K562 (cell line): ENCODE data around the gene LRP10. TPM values are rescaled to one million over a fixed set of nuclear protein-coding genes. Genes with fewer than 3 reads are reported as not detected.

Experiments used
- ARNT ChIP-seq, 2 experiments: fragments of 450-650 bp; IDR thresholded peaks; 2 replicates each; pipeline ENCODE4 v1.6.1; 2016; ENCODE audit warnings: mild to moderate bottlenecking in 1 of 2
- ATF7 ChIP-seq: fragments of 450-650 bp; IDR thresholded peaks from 2 replicates; pipeline ENCODE4 v1.7.1; 2014; ENCODE audit warnings: mild to moderate bottlenecking, moderate library complexity
- CTBP1 ChIP-seq: fragments of 450-650 bp; IDR thresholded peaks from 2 replicates; pipeline ENCODE4 v1.6.1; 2016; ENCODE audit warnings: borderline replicate concordance
- ETV1 ChIP-seq: fragments of 450-650 bp; conservative IDR thresholded peaks from 2 replicates; pipeline ENCODE4 v1.6.1; 2016; ENCODE audit warnings: missing genetic modification characterization, control low read depth, low read depth, missing compliant biosample characterization
- EZH2 ChIP-seq: IDR thresholded peaks from 2 replicates; pipeline ENCODE4 v1.6.1; 2012; ENCODE audit warnings: low read depth, mild to moderate bottlenecking, inconsistent platforms, low read length, borderline replicate concordance
- GABPB2 ChIP-seq: fragments of 250-450 bp; sonication (Bioruptor Pico); conservative IDR thresholded peaks from 2 replicates; pipeline ENCODE4 v1.5.1; 2021; ENCODE audit warnings: mild to moderate bottlenecking
- POLR2B ChIP-seq: fragments of 450-650 bp; IDR thresholded peaks from 2 replicates; pipeline ENCODE4 v1.6.1; 2018; ENCODE audit warnings: low read depth; ENCODE audit not compliant: partially characterized antibody
- RBFOX2 ChIP-seq: fragments of 200-400 bp; formaldehyde crosslinking; IDR thresholded peaks from 2 replicates; pipeline ENCODE4 v1.6.1; 2017; ENCODE audit warnings: low read depth, mild to moderate bottlenecking, low read length, moderate library complexity
- SP2 ChIP-seq: IDR thresholded peaks from 2 replicates; pipeline ENCODE4 v1.6.1; 2011; ENCODE audit warnings: mild to moderate bottlenecking, low read depth, low read length, moderate library complexity; ENCODE audit not compliant: poor library complexity, severe bottlenecking; ENCODE audit errors: extremely low read depth
- SPI1 ChIP-seq: IDR thresholded peaks from 2 replicates; pipeline ENCODE4 v1.6.1; 2011; ENCODE audit warnings: low read depth, low read length, control low read depth, borderline replicate concordance
- SUPT5H ChIP-seq: fragments of 450-650 bp; IDR thresholded peaks from 2 replicates; pipeline ENCODE4 v1.6.1; 2016
- TFAP4 ChIP-seq: sonication (generic); formaldehyde crosslinking; IDR thresholded peaks from 2 replicates; pipeline ENCODE4 v1.8.0; 2022; ENCODE audit warnings: missing genetic modification reagents, mild to moderate bottlenecking, moderate library complexity, borderline replicate concordance
- ZBTB9 ChIP-seq: fragments of 450-650 bp; formaldehyde crosslinking; IDR thresholded peaks from 2 replicates; pipeline ENCODE4 v1.4.0; 2020; ENCODE audit warnings: mild to moderate bottlenecking, moderate library complexity
- ZC3H4 ChIP-seq: sonication (generic); formaldehyde crosslinking; IDR thresholded peaks from 2 replicates; pipeline ENCODE4 v1.9.0; 2021; ENCODE audit warnings: missing genetic modification reagents, borderline replicate concordance
- ZNF174 ChIP-seq: fragments of 250-450 bp; sonication (Bioruptor Pico); IDR thresholded peaks from 2 replicates; pipeline ENCODE4 v1.4.0; 2020; ENCODE audit warnings: mild to moderate bottlenecking
- polyA plus RNA-seq, 8 experiments: library from polyadenylated mRNA; depleted of rRNA in 4 of 8; stranded (reverse) in 5 of 8; unstranded in 3 of 8; fragments of >200 nt; fragmentation: Nextera tagmentation in 2 of 8; fragmentation: Illumina TruSeq in 1 of 8; extraction: Ambion mirVana in 2 of 8; extraction: Trizol in 1 of 8; gene quantifications; 2 replicates each; pipeline versions ENCODE4 v1.2.1 to v1.2.3, GENCODE V29; 2011 to 2014; ENCODE audit warnings: inconsistent platforms in 1 of 8, missing spikeins in 1 of 8
- total RNA-seq, 7 experiments: library from RNA; depleted of rRNA in 6 of 7; stranded (reverse); fragments of >200 nt in 6 of 7; fragmentation: Illumina TruSeq in 2 of 7; extraction: Trizol in 2 of 7; gene quantifications; 2 replicates each; pipeline versions ENCODE4 v1.2.1 to v1.2.3, GENCODE V29; 2011 to 2021; ENCODE audit warnings: low replicate concordance in 1 of 7
- TF ChIP-seq, protein P1 (sequence below): fragments of 450-650 bp; formaldehyde crosslinking; IDR thresholded peaks from 2 replicates; pipeline ENCODE4 v1.4.0; 2020; ENCODE audit warnings: mild to moderate bottlenecking, moderate library complexity
- TF ChIP-seq, protein P2 (sequence below): fragments of 450-650 bp; IDR thresholded peaks from 2 replicates; pipeline ENCODE4 v1.7.1; 2018; ENCODE audit warnings: mild to moderate bottlenecking, low read depth; ENCODE audit not compliant: partially characterized antibody
- TF ChIP-seq, protein P3 (sequence below), 3 experiments: IDR thresholded peaks in 2 of 3; conservative IDR thresholded peaks in 1 of 3; 2 replicates each; pipeline ENCODE4 v1.5.1; 2011 to 2012; ENCODE audit warnings: low read length in 3 of 3, mild to moderate bottlenecking in 3 of 3, control low read depth in 2 of 3, improper control_type of control experiment in 1 of 3, inconsistent platforms in 1 of 3, low read depth in 1 of 3, mixed read lengths in 1 of 3, moderate library complexity in 1 of 3; ENCODE audit not compliant: insufficient read depth in 2 of 3

Gene LRP10
- total and polyA plus RNA-seq, 9 of the 15 experiments (the other 6 are each of a cell fraction or from before 2014, with no cell fraction given): 1.3 to 45.5 (median 10.9) TPM

- peak in 1 of 2 experiments; percentile 70; a peak in 1 of 4 replicates for TF ChIP-seq ARNT (IDR thresholded peaks at IDR 0.05)
- TF ChIP-seq ZC3H4 (CRISPR knock-in tag): no peak
- TF ChIP-seq, protein P1, sequence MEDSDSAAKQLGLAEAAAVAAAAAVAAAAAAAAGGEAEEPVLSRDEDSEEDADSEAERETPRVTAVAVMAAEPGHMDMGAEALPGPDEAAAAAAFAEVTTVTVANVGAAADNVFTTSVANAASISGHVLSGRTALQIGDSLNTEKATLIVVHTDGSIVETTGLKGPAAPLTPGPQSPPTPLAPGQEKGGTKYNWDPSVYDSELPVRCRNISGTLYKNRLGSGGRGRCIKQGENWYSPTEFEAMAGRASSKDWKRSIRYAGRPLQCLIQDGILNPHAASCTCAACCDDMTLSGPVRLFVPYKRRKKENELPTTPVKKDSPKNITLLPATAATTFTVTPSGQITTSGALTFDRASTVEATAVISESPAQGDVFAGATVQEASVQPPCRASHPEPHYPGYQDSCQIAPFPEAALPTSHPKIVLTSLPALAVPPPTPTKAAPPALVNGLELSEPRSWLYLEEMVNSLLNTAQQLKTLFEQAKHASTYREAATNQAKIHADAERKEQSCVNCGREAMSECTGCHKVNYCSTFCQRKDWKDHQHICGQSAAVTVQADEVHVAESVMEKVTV: peak; percentile 58
- TF ChIP-seq SPI1: peak; percentile 43; the same call in 1 of the 2 replicates
- TF ChIP-seq ZNF174 (CRISPR knock-in tag): no peak
- TF ChIP-seq SP2: no peak
- TF ChIP-seq RBFOX2: peak; percentile 66
- TF ChIP-seq EZH2: no peak
- TF ChIP-seq ATF7: peak; percentile 56
- TF ChIP-seq SUPT5H: peak; percentile 2
- TF ChIP-seq CTBP1: peak; percentile 49; the same call in 1 of the 2 replicates
- TF ChIP-seq, protein P2, sequence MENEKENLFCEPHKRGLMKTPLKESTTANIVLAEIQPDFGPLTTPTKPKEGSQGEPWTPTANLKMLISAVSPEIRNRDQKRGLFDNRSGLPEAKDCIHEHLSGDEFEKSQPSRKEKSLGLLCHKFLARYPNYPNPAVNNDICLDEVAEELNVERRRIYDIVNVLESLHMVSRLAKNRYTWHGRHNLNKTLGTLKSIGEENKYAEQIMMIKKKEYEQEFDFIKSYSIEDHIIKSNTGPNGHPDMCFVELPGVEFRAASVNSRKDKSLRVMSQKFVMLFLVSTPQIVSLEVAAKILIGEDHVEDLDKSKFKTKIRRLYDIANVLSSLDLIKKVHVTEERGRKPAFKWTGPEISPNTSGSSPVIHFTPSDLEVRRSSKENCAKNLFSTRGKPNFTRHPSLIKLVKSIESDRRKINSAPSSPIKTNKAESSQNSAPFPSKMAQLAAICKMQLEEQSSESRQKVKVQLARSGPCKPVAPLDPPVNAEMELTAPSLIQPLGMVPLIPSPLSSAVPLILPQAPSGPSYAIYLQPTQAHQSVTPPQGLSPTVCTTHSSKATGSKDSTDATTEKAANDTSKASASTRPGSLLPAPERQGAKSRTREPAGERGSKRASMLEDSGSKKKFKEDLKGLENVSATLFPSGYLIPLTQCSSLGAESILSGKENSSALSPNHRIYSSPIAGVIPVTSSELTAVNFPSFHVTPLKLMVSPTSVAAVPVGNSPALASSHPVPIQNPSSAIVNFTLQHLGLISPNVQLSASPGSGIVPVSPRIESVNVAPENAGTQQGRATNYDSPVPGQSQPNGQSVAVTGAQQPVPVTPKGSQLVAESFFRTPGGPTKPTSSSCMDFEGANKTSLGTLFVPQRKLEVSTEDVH: peak; percentile 10
- TF ChIP-seq, protein P3, sequence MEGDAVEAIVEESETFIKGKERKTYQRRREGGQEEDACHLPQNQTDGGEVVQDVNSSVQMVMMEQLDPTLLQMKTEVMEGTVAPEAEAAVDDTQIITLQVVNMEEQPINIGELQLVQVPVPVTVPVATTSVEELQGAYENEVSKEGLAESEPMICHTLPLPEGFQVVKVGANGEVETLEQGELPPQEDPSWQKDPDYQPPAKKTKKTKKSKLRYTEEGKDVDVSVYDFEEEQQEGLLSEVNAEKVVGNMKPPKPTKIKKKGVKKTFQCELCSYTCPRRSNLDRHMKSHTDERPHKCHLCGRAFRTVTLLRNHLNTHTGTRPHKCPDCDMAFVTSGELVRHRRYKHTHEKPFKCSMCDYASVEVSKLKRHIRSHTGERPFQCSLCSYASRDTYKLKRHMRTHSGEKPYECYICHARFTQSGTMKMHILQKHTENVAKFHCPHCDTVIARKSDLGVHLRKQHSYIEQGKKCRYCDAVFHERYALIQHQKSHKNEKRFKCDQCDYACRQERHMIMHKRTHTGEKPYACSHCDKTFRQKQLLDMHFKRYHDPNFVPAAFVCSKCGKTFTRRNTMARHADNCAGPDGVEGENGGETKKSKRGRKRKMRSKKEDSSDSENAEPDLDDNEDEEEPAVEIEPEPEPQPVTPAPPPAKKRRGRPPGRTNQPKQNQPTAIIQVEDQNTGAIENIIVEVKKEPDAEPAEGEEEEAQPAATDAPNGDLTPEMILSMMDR (IDR thresholded peaks at IDR 0.05 in 2 of 3, conservative IDR thresholded peaks at IDR 0.05 in 1 of 3; ENCODE audit: insufficient read depth in 2 of 3, low read depth in 1 of 3, low read length in 3 of 3): peak; percentile 86 to 98 (median 96)
- no peak for TF ChIP-seq GABPB2 (CRISPR knock-in tag)
- 0 out of 2 replicates have a peak, but pooled peaks have one; percentile 51 for TF ChIP-seq ETV1 (tag)
- TF ChIP-seq POLR2B: peak; percentile 33
- no peak for TF ChIP-seq ZBTB9 (CRISPR knock-in tag)
- peak; percentile 58; the same call in 1 of the 2 replicates for TF ChIP-seq TFAP4
Observed at GRCh38 chr14:22872033-22872832, 693 bp downstream of the LRP10 start (continued).
